Activated T-cell treated with anti-CD3 and anti-CD28 coated beads, Interleukin-2, amount 50 U/mL, for 24 hours (primary cell): Measurements from ENCODE around the gene PTGES.
"Not testable (repeated sequence)": the region's sequence is repeated elsewhere in the genome, so short reads cannot be mapped to it uniquely, and the experiment has no call there.

Source experiments
- DNase-seq: peaks from one replicate; pipeline ENCODE4 v3.0.0-alpha.2; 2020
- H3K27ac Mint-ChIP-seq: 2 replicates; pipeline ENCODE4 v1.8.0; 2020; ENCODE audit warnings: mild to moderate bottlenecking, mixed read lengths
- H3K27me3 Mint-ChIP-seq: 2 replicates; pipeline ENCODE4 v1.8.0; 2020; ENCODE audit warnings: mixed read lengths
- H3K36me3 Mint-ChIP-seq: 2 replicates; pipeline ENCODE4 v1.8.0; 2020; ENCODE audit warnings: low read depth, mixed read lengths
- H3K4me1 Mint-ChIP-seq: 2 replicates; pipeline ENCODE4 v1.8.0; 2020; ENCODE audit warnings: low read depth, mixed read lengths
- H3K4me3 Mint-ChIP-seq: 2 replicates; pipeline ENCODE4 v1.8.0; 2020; ENCODE audit warnings: mild to moderate bottlenecking, moderate library complexity, mixed read lengths
- H3K9me3 Mint-ChIP-seq: 2 replicates; pipeline ENCODE4 v1.8.0; 2020; ENCODE audit warnings: mixed read lengths

Gene PTGES

GRCh38 chr9:129761293-129761900, 8.6 kb upstream of the PTGES start:
- H3K27me3 Mint-ChIP-seq: no peaks in the 10 kb centered on the region
- no peaks in the 10 kb centered on the region for H3K36me3 Mint-ChIP-seq
- H3K9me3 Mint-ChIP-seq: no peaks in the 10 kb centered on the region
- no peak overlapping the region for H3K4me3 Mint-ChIP-seq
- no peak overlapping the region for H3K27ac Mint-ChIP-seq
- no peak for DNase-seq
- peaks cover 11% of the 10 kb centered on the region for H3K4me1 Mint-ChIP-seq

GRCh38 chr9:129760784-129761183, 7.9 kb upstream of the PTGES start:
- DNase-seq, H3K27me3 Mint-ChIP-seq, H3K9me3 Mint-ChIP-seq, H3K36me3 Mint-ChIP-seq, H3K27ac Mint-ChIP-seq, H3K4me3 Mint-ChIP-seq: not testable (repeated sequence)
- H3K4me1 Mint-ChIP-seq: peaks cover 11% of the 10 kb centered on the region

- Mint-ChIP-seq H3K4me3 (no peak overlapping the region), H3K9me3 (no peaks in the 10 kb centered on the region), H3K36me3 (no peaks in the 10 kb centered on the region), H3K27ac (no peak overlapping the region), H3K4me1 (peaks cover 11% of the 10 kb centered on the region), H3K27me3 (no peaks in the 10 kb centered on the region)
- no peak for DNase-seq
Observed at GRCh38 chr9:129759804-129760502, 7.1 kb upstream of the PTGES start.

- Mint-ChIP-seq H3K27me3 (no peaks in the 10 kb centered on the region), H3K4me1 (peaks cover 11% of the 10 kb centered on the region), H3K36me3 (no peaks in the 10 kb centered on the region), H3K27ac (no peak overlapping the region), H3K9me3 (no peaks in the 10 kb centered on the region), H3K4me3 (no peak overlapping the region)
- no peak for DNase-seq
Observed at GRCh38 chr9:129759319-129759718, 6.5 kb upstream of the PTGES start.

GRCh38 chr9:129757045-129757444, 4.2 kb upstream of the PTGES start:
- no peak overlapping the region for H3K4me3 Mint-ChIP-seq
- H3K36me3 Mint-ChIP-seq: no peaks in the 10 kb centered on the region
- H3K4me1 Mint-ChIP-seq: peaks cover 22% of the 10 kb centered on the region
- DNase-seq: no peak
- H3K27ac Mint-ChIP-seq: no peak overlapping the region
- H3K9me3 Mint-ChIP-seq: no peaks in the 10 kb centered on the region
- H3K27me3 Mint-ChIP-seq: peaks cover 14% of the 10 kb centered on the region

GRCh38 chr9:129756191-129756590, 3.3 kb upstream of the PTGES start:
- Mint-ChIP-seq H3K36me3 (no peaks in the 10 kb centered on the region), H3K9me3 (no peaks in the 10 kb centered on the region), H3K4me3 (no peak overlapping the region), H3K27me3 (peaks cover 15% of the 10 kb centered on the region), H3K4me1 (peaks cover 22% of the 10 kb centered on the region), H3K27ac (no peak overlapping the region)
- no peak for DNase-seq

- Mint-ChIP-seq H3K27ac (no peak overlapping the region), H3K27me3 (peaks cover 15% of the 10 kb centered on the region)
Observed at GRCh38 chr9:129755151-129755550, 2.3 kb upstream of the PTGES start.

GRCh38 chr9:129751841-129752801, 721 bp downstream of the PTGES start:
- DNase-seq: no peak
- peaks cover 15% of the 10 kb centered on the region for H3K27me3 Mint-ChIP-seq
- peaks cover 16% of the 10 kb centered on the region for H3K4me1 Mint-ChIP-seq
- no peaks in the 10 kb centered on the region for H3K9me3 Mint-ChIP-seq
- H3K27ac Mint-ChIP-seq: no peak overlapping the region
- no peaks in the 10 kb centered on the region for H3K36me3 Mint-ChIP-seq
- no peak overlapping the region for H3K4me3 Mint-ChIP-seq

More at GRCh38 chr9:129755151-129755550, 2.3 kb upstream of the PTGES start:
- Mint-ChIP-seq H3K9me3 (no peaks in the 10 kb centered on the region), H3K4me1 (peaks cover 22% of the 10 kb centered on the region), H3K36me3 (no peaks in the 10 kb centered on the region), H3K4me3 (no peak overlapping the region)
- no peak for DNase-seq

GRCh38 chr9:129750013-129750638, 2.7 kb downstream of the PTGES start:
- Mint-ChIP-seq H3K36me3 (no peaks in the 10 kb centered on the region), H3K4me3 (no peak overlapping the region), H3K27me3 (peaks cover 15% of the 10 kb centered on the region), H3K27ac (no peak overlapping the region), H3K4me1 (peaks cover 14% of the 10 kb centered on the region), H3K9me3 (no peaks in the 10 kb centered on the region)
- DNase-seq: no peak

GRCh38 chr9:129749575-129749974, 3.3 kb downstream of the PTGES start:
- no peak overlapping the region for H3K27ac Mint-ChIP-seq
- no peaks in the 10 kb centered on the region for H3K9me3 Mint-ChIP-seq
- no peak overlapping the region for H3K4me3 Mint-ChIP-seq
- peaks cover 15% of the 10 kb centered on the region for H3K27me3 Mint-ChIP-seq
- H3K36me3 Mint-ChIP-seq: no peaks in the 10 kb centered on the region
- DNase-seq: no peak
- H3K4me1 Mint-ChIP-seq: peaks cover 14% of the 10 kb centered on the region

- H3K36me3 Mint-ChIP-seq, H3K27ac Mint-ChIP-seq, H3K4me3 Mint-ChIP-seq, H3K9me3 Mint-ChIP-seq, DNase-seq: not testable (repeated sequence)
- H3K4me1 Mint-ChIP-seq: peaks cover 14% of the 10 kb centered on the region
- peaks cover 15% of the 10 kb centered on the region for H3K27me3 Mint-ChIP-seq
Observed at GRCh38 chr9:129749052-129749451, 3.8 kb downstream of the PTGES start.

GRCh38 chr9:129748249-129748648, 4.6 kb downstream of the PTGES start:
- H3K9me3 Mint-ChIP-seq: no peaks in the 10 kb centered on the region
- H3K4me1 Mint-ChIP-seq: peaks cover 12% of the 10 kb centered on the region
- DNase-seq: no peak
- no peak overlapping the region for H3K27ac Mint-ChIP-seq
- no peak overlapping the region for H3K4me3 Mint-ChIP-seq
- H3K27me3 Mint-ChIP-seq: peaks cover 9% of the 10 kb centered on the region
- no peaks in the 10 kb centered on the region for H3K36me3 Mint-ChIP-seq

- Mint-ChIP-seq H3K9me3 (no peaks in the 10 kb centered on the region), H3K4me3 (no peak overlapping the region), H3K4me1 (peaks cover 3% of the 10 kb centered on the region), H3K36me3 (no peaks in the 10 kb centered on the region), H3K27me3 (no peaks in the 10 kb centered on the region), H3K27ac (no peak overlapping the region)
- no peak for DNase-seq
Observed at GRCh38 chr9:129746092-129746777, 6.6 kb downstream of the PTGES start.

- H3K27me3 Mint-ChIP-seq: no peaks in the 10 kb centered on the region
- H3K27ac Mint-ChIP-seq: no peak overlapping the region
- no peaks in the 10 kb centered on the region for H3K9me3 Mint-ChIP-seq
- no peak overlapping the region for H3K4me3 Mint-ChIP-seq
- no peaks in the 10 kb centered on the region for H3K36me3 Mint-ChIP-seq
- H3K4me1 Mint-ChIP-seq: peaks cover 3% of the 10 kb centered on the region
- DNase-seq: no peak
Observed at GRCh38 chr9:129745200-129745599, 7.6 kb downstream of the PTGES start.
